ENCODE measurements around the gene PSMD14.

DNA sequence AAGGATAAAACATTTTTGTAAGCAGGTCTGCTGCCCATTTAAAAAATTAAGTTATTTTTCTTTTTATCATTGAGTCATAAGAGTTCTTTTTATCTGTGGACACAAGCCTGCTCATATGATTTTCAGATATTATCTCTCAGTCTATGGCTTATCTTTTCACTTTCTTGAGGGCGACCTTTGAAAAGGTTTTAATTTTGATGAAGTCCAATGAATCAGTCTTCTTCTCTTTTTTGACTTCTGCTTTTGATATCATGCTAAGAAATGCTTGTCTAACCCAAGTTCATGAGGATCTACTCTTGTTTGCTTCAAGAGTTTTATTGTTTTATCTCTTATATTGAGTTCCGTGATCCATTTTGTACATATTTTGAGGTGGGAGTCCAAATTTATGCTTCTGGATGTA lies 36.5 kb downstream of the PSMD14 start:
- TF ChIP-seq POLR2A (IDR thresholded peaks at IDR 0.05; ENCODE audit: low read depth, low read length) (no peak), POLR2AphosphoS5 (IDR thresholded peaks at IDR 0.05; ENCODE audit: low read depth, low read length) (no peak)

All from GM12892 (cell line).